WI38 (cell line): ENCODE data around the gene SYT5.

Source experiments
- H3K4me3 ChIP-seq: 2 replicates; pipeline ENCODE4 v1.5.1; 2011; ENCODE audit warnings: low read depth, mild to moderate bottlenecking, control low read depth, low read length
- CTCF ChIP-seq: IDR thresholded peaks from 2 replicates; pipeline ENCODE4 v1.5.1; 2012; ENCODE audit warnings: low read depth, mild to moderate bottlenecking, control low read depth, low read length

Gene SYT5

GRCh38 chr19:55186080-55186479 is 6.0 kb upstream of the SYT5 start:
- no peak overlapping the region for H3K4me3 ChIP-seq
- TF ChIP-seq CTCF = no peak

DNA sequence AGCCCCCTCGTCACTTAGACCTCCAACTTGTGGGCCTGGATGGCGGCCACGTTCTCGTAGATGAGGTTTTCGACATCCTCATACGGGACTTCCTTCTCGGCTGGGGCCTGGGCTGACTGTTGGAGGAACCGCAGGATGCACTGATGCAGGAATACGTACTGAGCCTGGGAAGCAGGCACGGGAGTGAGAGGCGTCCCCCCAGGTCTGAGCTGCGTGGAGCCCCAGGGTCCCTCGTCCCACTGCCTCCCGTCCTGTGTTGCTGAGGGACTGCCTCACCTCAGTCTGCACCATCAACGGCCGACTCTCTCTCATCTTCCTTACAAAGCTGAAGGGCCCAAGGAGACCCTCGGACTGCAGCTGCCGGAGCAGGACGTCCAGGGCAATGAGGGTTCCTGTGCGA is 1.7 kb upstream of the SYT5 start:
- no peak for TF ChIP-seq CTCF
- no peak overlapping the region for H3K4me3 ChIP-seq

DNA sequence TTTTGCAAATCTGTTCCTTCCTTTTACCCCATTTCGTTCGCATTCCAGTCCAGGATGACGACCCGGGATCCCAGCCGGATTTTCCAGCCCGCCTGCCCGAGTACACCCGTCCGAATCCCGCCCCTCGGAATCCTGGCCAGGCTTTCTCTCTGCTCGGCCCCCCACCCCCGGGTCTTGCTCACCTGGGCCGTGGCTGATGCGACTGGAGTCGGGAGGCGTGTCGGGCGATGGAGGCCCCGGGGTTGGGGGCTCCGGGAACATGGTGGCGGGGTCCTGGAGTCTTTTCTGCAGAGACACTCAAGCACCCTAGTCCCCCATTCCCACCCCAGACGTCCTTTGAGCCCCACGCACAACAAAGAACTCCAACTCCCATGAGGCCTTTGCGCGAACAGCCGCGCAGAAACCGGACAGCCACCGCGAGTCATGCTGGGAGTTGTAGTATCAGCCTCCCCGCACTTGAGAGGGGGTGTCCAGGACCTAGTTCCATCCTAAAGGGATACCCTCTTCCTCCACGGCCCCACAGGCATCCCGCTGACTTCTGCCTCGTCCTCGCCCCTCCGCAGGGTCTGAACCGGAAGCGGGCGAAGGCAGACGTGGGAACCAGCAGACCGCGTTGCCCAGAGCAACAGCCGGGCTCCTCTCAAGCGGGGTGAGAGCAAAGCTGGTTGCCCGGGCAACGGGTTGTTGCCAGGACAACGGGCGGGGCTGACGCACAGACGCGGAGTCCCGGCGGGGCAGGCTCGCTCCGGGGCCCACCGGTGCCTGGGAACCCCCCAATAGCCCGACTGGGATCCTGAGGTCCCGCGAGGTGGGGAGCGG is 1.1 kb downstream of the SYT5 start:
- no peak for TF ChIP-seq CTCF
- H3K4me3 ChIP-seq = peak overlapping the region; percentile 44

GRCh38 chr19:55176076-55176475 is 4.0 kb downstream of the SYT5 start:
- no peak overlapping the region for H3K4me3 ChIP-seq
- TF ChIP-seq CTCF = no peak

- TF ChIP-seq CTCF = no peak
- H3K4me3 ChIP-seq = no peak overlapping the region
Observed at GRCh38 chr19:55175117-55175867, 4.8 kb downstream of the SYT5 start.

- no peak for TF ChIP-seq CTCF
Observed at GRCh38 chr19:55174425-55175116, 5.5 kb downstream of the SYT5 start.

More at GRCh38 chr19:55174425-55175116, 5.5 kb downstream of the SYT5 start:
- no peak overlapping the region for H3K4me3 ChIP-seq
